Stomach (tissue), 4 donors: ENCODE results near the gene PITX1.

Experiments
- CTCF ChIP-seq, 7 experiments: fragments of 450-650 bp in 4 of 7; fragments of 200-600 bp in 3 of 7; sonication (generic) in 3 of 7; IDR thresholded peaks; one replicate each; pipeline ENCODE4 v1.5.1; 2016 to 2019; ENCODE audit warnings: antibody characterized with exemption in 7 of 7, control low read depth in 2 of 7, mild to moderate bottlenecking in 1 of 7
- POLR2A ChIP-seq, 4 donors: fragments of 450-650 bp; IDR thresholded peaks; one replicate each; pipeline ENCODE4 v1.6.1; 2016; ENCODE audit warnings: antibody characterized with exemption in 4 of 4, control low read depth in 2 of 4, mild to moderate bottlenecking in 1 of 4, moderate library complexity in 1 of 4
- POLR2AphosphoS5 ChIP-seq, 3 donors: sonication (generic); formaldehyde crosslinking; IDR thresholded peaks; one replicate each; pipeline ENCODE4 v1.6.1; 2016; ENCODE audit warnings: antibody characterized with exemption in 3 of 3

- no peak for TF ChIP-seq POLR2A (IDR thresholded peaks at IDR 0.05)
- TF ChIP-seq POLR2AphosphoS5 (IDR thresholded peaks at IDR 0.05) = no peak
- TF ChIP-seq CTCF (IDR thresholded peaks at IDR 0.05) = no peak
Measured at GRCh38 chr5:135075621-135076020, 41.6 kb upstream of the PITX1 start.
